Brain microvascular endothelial cell (primary cell): ENCODE measurements around the gene FKBP10.
A peak's percentile ranks its signal among the peaks of the same experiment; 100 is the strongest.
"Not testable (repeated sequence)": the region's sequence is repeated elsewhere in the genome, so short reads cannot be mapped to it uniquely, and the experiment has no call there.

Experiments used
- DNase-seq: peaks from one replicate; pipeline ENCODE4 v3.0.0-alpha.2; 2020
- H3K27ac ChIP-seq: fragments of 250-450 bp; sonication (Bioruptor Pico); 2 replicates; pipeline ENCODE4 v1.5.1; 2020; ENCODE audit warnings: mild to moderate bottlenecking, moderate library complexity
- H3K27me3 ChIP-seq: fragments of 250-450 bp; sonication (Bioruptor Pico); replicated peaks from 2 replicates; pipeline ENCODE4 v1.5.1; 2020; ENCODE audit warnings: mild to moderate bottlenecking
- H3K36me3 ChIP-seq: fragments of 250-450 bp; sonication (Bioruptor Pico); replicated peaks from 2 replicates; pipeline ENCODE4 v1.5.1; 2020; ENCODE audit warnings: mild to moderate bottlenecking
- H3K4me3 ChIP-seq: 2 replicates; pipeline ENCODE4 v1.5.1; 2011; ENCODE audit warnings: low read depth, mild to moderate bottlenecking, control low read depth, low read length, moderate library complexity
- in situ Hi-C: cut with HindIII; loops from 2 replicates; pipeline ENCODE4 v1.10.0; 2017; ENCODE audit warnings: low sequenced_read_pairs, low pct_ligation_motif_present
- TF ChIP-seq, protein P1 (sequence below): IDR thresholded peaks from 2 replicates; pipeline ENCODE4 v1.5.1; 2011; ENCODE audit warnings: low read depth, mild to moderate bottlenecking, moderate library complexity, low read length, control low read depth, inconsistent platforms; ENCODE audit errors: missing control alignments

The FKBP10 gene

DNA sequence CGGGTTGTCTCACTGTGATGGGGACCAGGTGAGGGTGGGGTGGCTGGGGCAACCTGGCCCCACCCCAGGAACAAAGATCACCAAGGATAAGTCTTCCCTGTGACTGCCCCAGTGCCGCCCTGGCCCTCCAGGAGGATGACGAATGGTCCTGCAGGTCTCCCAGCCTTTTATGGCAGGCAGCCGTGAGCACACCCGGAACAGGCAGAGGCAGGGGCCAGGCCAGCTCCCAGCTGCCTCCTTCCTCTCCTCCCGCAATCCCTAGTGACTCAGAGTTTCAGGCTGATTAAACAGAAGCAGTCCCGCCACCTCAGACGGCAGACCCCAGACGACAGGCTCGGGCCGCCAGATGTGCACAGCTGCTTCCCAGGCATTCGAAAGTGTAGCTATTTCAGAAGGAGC, 39.6 kb upstream of the FKBP10 start:
- Histone ChIP-seq H3K27me3 (no peaks in the 10 kb centered on the region), H3K27ac (peak overlapping the region; percentile 51), H3K36me3 (peaks cover 47% of the 10 kb centered on the region), H3K4me3 (no peak overlapping the region)
- DNase-seq, result peak; percentile 91
- TF ChIP-seq, protein P1, sequence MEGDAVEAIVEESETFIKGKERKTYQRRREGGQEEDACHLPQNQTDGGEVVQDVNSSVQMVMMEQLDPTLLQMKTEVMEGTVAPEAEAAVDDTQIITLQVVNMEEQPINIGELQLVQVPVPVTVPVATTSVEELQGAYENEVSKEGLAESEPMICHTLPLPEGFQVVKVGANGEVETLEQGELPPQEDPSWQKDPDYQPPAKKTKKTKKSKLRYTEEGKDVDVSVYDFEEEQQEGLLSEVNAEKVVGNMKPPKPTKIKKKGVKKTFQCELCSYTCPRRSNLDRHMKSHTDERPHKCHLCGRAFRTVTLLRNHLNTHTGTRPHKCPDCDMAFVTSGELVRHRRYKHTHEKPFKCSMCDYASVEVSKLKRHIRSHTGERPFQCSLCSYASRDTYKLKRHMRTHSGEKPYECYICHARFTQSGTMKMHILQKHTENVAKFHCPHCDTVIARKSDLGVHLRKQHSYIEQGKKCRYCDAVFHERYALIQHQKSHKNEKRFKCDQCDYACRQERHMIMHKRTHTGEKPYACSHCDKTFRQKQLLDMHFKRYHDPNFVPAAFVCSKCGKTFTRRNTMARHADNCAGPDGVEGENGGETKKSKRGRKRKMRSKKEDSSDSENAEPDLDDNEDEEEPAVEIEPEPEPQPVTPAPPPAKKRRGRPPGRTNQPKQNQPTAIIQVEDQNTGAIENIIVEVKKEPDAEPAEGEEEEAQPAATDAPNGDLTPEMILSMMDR, result no peak
- in situ Hi-C loops, result no loop called here

DNA sequence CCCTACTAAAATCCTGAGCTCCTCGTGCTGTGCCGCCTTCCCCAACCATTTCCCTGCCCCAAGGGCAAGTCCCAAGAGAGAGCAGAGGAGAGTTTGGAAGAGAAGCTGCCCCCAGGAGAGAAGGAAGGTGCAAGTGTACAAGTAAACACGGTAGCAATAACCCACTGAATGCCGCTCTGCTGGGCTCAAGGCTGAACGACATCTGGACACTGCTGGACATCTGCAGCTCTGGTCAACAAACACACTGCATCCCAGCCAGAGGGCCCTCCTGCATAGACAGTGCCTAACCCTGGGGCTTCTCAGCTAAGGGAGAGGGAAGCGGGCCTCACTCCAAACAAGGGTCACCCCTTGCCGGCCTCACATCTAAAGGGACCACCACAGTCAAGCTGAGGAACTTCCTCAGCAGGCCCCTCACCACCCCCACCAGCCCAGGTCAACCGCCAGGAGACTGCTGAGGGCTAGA, 39.0 kb upstream of the FKBP10 start:
- TF ChIP-seq, protein P1, result no peak
- H3K27ac ChIP-seq, result peak overlapping the region; percentile 51
- in situ Hi-C loops, result no loop called here
- no peaks in the 10 kb centered on the region for H3K27me3 ChIP-seq
- no peak for DNase-seq
- peaks cover 41% of the 10 kb centered on the region for H3K36me3 ChIP-seq
- no peak overlapping the region for H3K4me3 ChIP-seq

DNA sequence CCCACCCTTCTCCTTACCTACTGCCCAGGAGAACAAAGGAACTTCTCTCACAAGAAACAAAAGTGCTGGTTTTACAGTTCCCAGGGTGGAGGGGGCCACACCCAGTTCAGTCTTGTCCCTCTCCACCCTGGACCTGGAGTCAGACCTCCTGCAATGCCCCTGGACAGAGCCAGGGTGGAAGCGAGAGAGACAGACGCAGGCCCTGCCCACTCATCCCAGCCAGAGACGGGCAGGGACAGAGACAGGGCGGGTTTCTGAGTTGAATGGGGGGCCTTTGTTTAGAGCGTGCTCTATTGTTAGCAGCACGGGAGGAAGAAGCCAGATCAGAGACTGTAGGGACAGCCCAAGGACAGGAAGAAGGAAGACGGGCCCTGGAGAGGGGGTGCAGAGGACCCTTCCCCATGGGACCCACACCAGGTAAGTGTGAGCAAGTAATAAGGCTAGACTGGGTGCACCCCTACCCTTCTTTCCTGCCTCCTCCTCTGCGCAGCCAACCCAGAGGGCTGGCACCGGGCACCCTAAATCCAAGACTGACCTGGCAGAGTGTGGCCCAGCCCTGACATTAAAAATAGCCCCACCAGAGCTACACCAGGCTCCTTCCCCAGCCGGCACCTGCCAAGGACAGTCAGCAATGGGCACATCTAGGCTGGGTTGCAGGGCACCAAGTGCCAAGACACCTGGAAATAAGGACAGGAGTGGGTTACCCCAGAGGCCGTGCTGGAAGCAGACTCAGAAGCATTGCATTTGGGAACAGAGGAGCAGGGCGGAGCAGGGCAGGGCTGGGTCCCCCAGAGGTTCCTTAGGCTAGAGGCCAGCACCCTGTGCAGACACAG, 37.2 kb upstream of the FKBP10 start:
- Histone ChIP-seq H3K4me3 (no peak overlapping the region), H3K27me3 (no peaks in the 10 kb centered on the region), H3K36me3 (peaks cover 23% of the 10 kb centered on the region), H3K27ac (no peak overlapping the region)
- TF ChIP-seq, protein P1, result no peak
- no peak for DNase-seq
- in situ Hi-C loops, result no loop called here

DNA sequence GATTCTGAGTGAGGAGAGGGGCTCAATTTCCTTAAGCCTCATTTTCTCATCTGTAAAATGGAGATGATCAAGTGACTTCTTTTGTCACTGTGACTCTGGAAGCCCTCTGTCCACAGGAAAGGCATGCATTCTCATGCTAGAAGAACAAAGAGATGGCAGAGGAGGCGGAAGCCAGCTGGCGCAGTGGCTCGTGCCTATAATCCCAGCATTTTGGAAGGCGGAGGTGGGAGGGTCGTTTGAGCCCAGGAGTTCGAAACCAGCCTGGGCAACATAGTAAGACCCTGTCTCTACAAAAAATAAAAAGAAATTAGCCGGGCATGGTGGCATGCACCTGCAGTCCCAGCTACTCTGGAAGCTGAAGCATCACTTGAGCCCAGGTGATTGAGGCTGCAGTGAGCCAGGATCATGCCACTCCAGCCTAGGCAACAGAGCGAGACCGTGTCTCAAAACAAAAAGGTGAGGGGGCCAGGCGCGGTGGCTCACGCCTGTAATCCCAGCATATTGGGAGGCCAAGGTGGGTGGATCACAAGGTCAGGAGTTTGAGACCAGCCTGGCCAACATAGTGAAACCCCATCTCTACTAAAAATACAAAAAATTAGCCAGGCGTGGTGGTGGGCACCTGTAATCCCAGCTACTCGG, 36.4 kb upstream of the FKBP10 start:
- peak overlapping the region; percentile 89 for H3K27ac ChIP-seq
- DNase-seq, in situ Hi-C loops, H3K4me3 ChIP-seq, H3K27me3 ChIP-seq: not testable (repeated sequence)
- H3K36me3 ChIP-seq, result peaks cover 15% of the 10 kb centered on the region

DNA sequence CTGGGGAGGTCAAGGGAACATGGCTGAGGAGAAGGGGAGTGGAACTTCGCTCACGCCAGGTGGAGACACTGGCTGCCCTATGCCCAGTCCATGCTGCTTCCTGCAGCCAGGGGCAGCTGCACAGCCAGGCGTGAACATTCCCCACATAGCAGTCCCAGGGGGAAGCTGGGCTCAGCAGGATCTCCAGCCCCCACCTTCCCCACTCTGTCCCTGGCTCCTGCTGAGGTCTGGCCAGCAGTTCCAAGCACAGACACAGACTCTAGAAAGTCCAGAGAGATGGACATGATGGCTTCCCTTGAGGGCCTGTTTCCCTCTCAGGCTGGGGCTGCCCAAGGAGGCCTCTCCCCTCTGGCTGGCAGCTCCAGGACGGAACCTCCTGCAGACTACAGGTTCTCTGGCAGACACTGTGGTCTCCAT, 35.6 kb upstream of the FKBP10 start:
- H3K27ac ChIP-seq, result peak overlapping the region; percentile 89
- peaks cover 10% of the 10 kb centered on the region for H3K36me3 ChIP-seq
- TF ChIP-seq, protein P1, result peak; percentile 51
- no peak for DNase-seq
- in situ Hi-C loops, result no loop called here
- no peak overlapping the region for H3K4me3 ChIP-seq
- no peaks in the 10 kb centered on the region for H3K27me3 ChIP-seq

DNA sequence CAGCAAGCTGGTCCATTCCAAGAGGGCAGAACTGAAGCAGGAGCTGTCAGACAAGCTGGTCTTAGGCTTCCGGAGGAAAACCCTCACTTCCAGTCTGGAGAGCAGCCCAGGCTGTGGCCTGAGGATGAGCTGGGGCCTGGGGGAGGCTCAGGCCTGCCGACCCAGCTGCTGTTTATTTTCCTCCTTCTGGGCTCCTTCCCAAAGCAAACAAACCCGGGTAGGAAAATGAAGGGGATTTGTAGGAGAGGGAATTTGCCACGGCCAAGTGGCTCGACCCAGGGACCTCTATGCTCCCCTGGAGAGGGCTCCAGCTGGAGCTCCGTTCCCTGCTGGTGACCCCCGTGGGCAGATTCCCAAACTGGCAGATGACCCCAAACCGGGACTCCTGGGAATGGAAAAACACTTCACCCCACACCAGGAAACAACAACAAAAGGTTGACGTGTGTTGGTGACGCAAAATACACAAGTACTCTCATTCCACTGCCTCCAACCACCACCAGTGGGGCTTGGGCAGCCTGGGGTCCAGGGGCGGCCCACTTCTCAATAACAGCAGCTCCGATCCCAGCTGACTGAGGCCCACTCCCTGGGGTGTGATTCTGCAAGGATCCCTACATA, 35.1 kb upstream of the FKBP10 start:
- in situ Hi-C loops, result no loop called here
- TF ChIP-seq, protein P1, result peak; percentile 37
- Histone ChIP-seq H3K27me3 (no peaks in the 10 kb centered on the region), H3K27ac (peak overlapping the region; percentile 89), H3K4me3 (no peak overlapping the region), H3K36me3 (peaks cover 10% of the 10 kb centered on the region)
- peak; percentile 88 for DNase-seq
